Naive thymus-derived CD4-positive, alpha-beta T cell (primary cell): ENCODE measurements around the gene RPL41. TPM values are rescaled to one million over a fixed set of nuclear protein-coding genes. Genes with fewer than 3 reads are reported as not detected.
A peak's percentile ranks its signal among the peaks of the same experiment; 100 is the strongest.

ENCODE experiments used
- ATAC-seq: fragments of 150-1000 bp; cut with Tn5 transposase; 2 replicates; pipeline ENCODE4 v1.10.0; 2021; ENCODE audit warnings: mild to moderate bottlenecking, moderate library complexity
- CTCF ChIA-PET: fragments of 350-600 bp; sonication (Branson Sonifier 250); formaldehyde crosslinking; loops from one replicate; lab custom pipeline; 2021; ENCODE audit warnings: antibody characterized with exemption; lab: Charles Lee
- POLR2A ChIA-PET: fragments of 350-600 bp; sonication (Branson Sonifier 250); formaldehyde crosslinking; loops from one replicate; lab custom pipeline; 2021; ENCODE audit warnings: antibody characterized with exemption, inconsistent platforms; lab: Charles Lee
- DNase-seq, 9 donors: peaks; one replicate each; pipeline versions ENCODE4 v3.0.0 to v3.0.0-alpha.2; 2020 to 2022; ENCODE audit warnings: mixed read lengths in 1 of 9
- H3K27ac ChIP-seq: one replicate; pipeline ENCODE4 v1.7.0; 2013; ENCODE audit warnings: mild to moderate bottlenecking, low read depth, low read length, moderate library complexity
- H3K27me3 ChIP-seq, 2 donors: one replicate each; pipeline ENCODE4 v1.7.0; 2013; ENCODE audit warnings: low read length in 2 of 2, mild to moderate bottlenecking in 2 of 2, moderate library complexity in 2 of 2; ENCODE audit not compliant: control insufficient read depth in 2 of 2, insufficient read depth in 2 of 2
- H3K36me3 ChIP-seq, 3 experiments: 1 replicate in 2 of 3; 2 replicates in 1 of 3; pipeline ENCODE4 v1.7.0; 2013; ENCODE audit warnings: low read length in 3 of 3, mild to moderate bottlenecking in 3 of 3, moderate library complexity in 1 of 3; ENCODE audit not compliant: insufficient read depth in 3 of 3, control insufficient read depth in 2 of 3
- H3K4me1 ChIP-seq, 2 donors: one replicate each; pipeline ENCODE4 v1.7.0; 2013; ENCODE audit warnings: low read length in 2 of 2, mild to moderate bottlenecking in 2 of 2, moderate library complexity in 1 of 2; ENCODE audit not compliant: control insufficient read depth in 2 of 2, insufficient read depth in 2 of 2
- H3K4me3 ChIP-seq: 2 replicates; pipeline ENCODE4 v1.7.0; 2013; ENCODE audit warnings: mild to moderate bottlenecking, low read length
- H3K9me3 ChIP-seq, 3 experiments: 1 replicate in 2 of 3; 2 replicates in 1 of 3; pipeline ENCODE4 v1.7.0; 2013; ENCODE audit warnings: low read length in 3 of 3; ENCODE audit not compliant: control insufficient read depth in 2 of 3
- H3K27ac Mint-ChIP-seq, 9 donors: one replicate each; pipeline ENCODE4 v1.8.0; 2020 to 2022; ENCODE audit warnings: mixed read lengths in 9 of 9, mild to moderate bottlenecking in 8 of 9, moderate library complexity in 5 of 9, inconsistent platforms in 2 of 9
- H3K27me3 Mint-ChIP-seq, 5 donors: one replicate each; pipeline ENCODE4 v1.8.0; 2021 to 2022; ENCODE audit warnings: mixed read lengths in 5 of 5, mild to moderate bottlenecking in 1 of 5
- H3K36me3 Mint-ChIP-seq, 5 donors: one replicate each; pipeline ENCODE4 v1.8.0; 2020 to 2022; ENCODE audit warnings: mixed read lengths in 5 of 5, mild to moderate bottlenecking in 3 of 5, inconsistent platforms in 1 of 5
- H3K4me1 Mint-ChIP-seq, 7 donors: one replicate each; pipeline ENCODE4 v1.8.0; 2020 to 2022; ENCODE audit warnings: mixed read lengths in 7 of 7, mild to moderate bottlenecking in 3 of 7, inconsistent platforms in 1 of 7
- H3K4me3 Mint-ChIP-seq, 10 donors: one replicate each; pipeline ENCODE4 v1.8.0; 2020 to 2022; ENCODE audit warnings: mild to moderate bottlenecking in 10 of 10, mixed read lengths in 10 of 10, moderate library complexity in 6 of 10, inconsistent platforms in 2 of 10
- H3K9me3 Mint-ChIP-seq, 11 donors: one replicate each; pipeline ENCODE4 v1.8.0; 2020 to 2022; ENCODE audit warnings: mixed read lengths in 11 of 11, mild to moderate bottlenecking in 4 of 11, inconsistent platforms in 1 of 11, moderate library complexity in 1 of 11
- intact Hi-C, 2 donors: fragments of 100-400 bp; cut with micrococcal nuclease; formaldehyde crosslinking; loops; one replicate each; pipeline ENCODE4 v1.15.1; 2023
- polyA plus RNA-seq, 2 donors: library from polyadenylated mRNA; unstranded; fragments of 300-500 nt; fragmentation: Illumina TruSeq; gene quantifications; one replicate each; pipeline ENCODE4 v1.2.3, GENCODE V29; 2021
- total RNA-seq, 6 experiments: library from RNA in 5 of 6; stranded (reverse) in 5 of 6; gene quantifications; 1 replicate in 5 of 6; 2 replicates in 1 of 6; pipeline ENCODE4 v1.2.3 and lab custom pipeline; 2021 to 2026

RPL41 gene
- total and polyA plus RNA-seq, 7 experiments from 2014 or later = 3,787 to 10,251 (median 6,043) TPM

DNA sequence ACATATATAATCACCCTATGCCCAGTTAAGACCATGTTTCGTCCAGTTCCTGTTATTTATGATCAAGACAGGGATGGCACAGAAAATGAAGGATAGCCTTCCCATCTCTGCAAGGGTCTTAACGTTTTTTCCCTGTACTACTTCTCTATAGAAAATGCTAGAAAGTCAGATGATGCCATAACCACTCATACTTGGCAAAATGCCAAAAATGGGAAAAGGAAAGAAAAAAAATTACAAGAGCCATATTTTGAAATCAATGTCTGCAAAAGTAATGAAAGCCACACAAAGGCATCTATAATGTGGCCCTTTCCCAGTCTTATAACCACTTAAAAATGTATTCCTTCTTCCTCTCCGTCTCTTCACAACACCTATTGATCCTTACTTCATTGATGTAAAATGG, 34.1 kb downstream of the RPL41 start:
- H3K4me1 ChIP-seq = peaks cover 18 to 20% of the 10 kb centered on the region in 2 donors
- no peak for DNase-seq
- ATAC-seq = no peak
- peaks cover 19 to 48% (median 32%) of the 10 kb centered on the region in 7 donors for H3K4me1 Mint-ChIP-seq
- H3K27me3 ChIP-seq = no peaks in the 10 kb centered on the region
- no peaks in the 10 kb centered on the region for H3K27me3 Mint-ChIP-seq
- H3K36me3 ChIP-seq = peaks cover 0 to 4% (median 0%) of the 10 kb centered on the region in 3 experiments
- intact Hi-C loops = loop anchor here (5.0 kb wide), 3 partner anchors 72 to 1697 kb away; partner anchors contain the start of genes CTDSP2 (in 1 of the 2), NABP2 (in 1 of the 2), PYM1 (in 1 of the 2) and RNF41 (in 1 of the 2)
- no peaks in the 10 kb centered on the region for H3K9me3 ChIP-seq
- H3K4me3 Mint-ChIP-seq = peak overlapping the region; percentile 2 to 93 (median 74)
- H3K36me3 Mint-ChIP-seq = peaks cover 0 to 13% (median 0%) of the 10 kb centered on the region in 5 donors
- H3K9me3 Mint-ChIP-seq = no peaks in the 10 kb centered on the region
- H3K27ac ChIP-seq = no peak overlapping the region
- ChIA-PET POLR2A (interaction anchor here (0.7 to 5.3 kb wide), 11 partner anchors 8 to 474 kb away, joined by 4 to 30 read pairs (median 7); partner anchors contain the start of genes ESYT1, RPL41 and SMARCC2), CTCF (interaction anchor here (0.8 to 1.2 kb wide), 3 partner anchors 22 to 103 kb away, joined by 3 to 5 read pairs (median 4); partner anchors contain the start of genes ESYT1 and SMARCC2)
- peak overlapping the region; percentile 62 to 99 (median 86) for H3K27ac Mint-ChIP-seq
- H3K4me3 ChIP-seq = no peak overlapping the region

DNA sequence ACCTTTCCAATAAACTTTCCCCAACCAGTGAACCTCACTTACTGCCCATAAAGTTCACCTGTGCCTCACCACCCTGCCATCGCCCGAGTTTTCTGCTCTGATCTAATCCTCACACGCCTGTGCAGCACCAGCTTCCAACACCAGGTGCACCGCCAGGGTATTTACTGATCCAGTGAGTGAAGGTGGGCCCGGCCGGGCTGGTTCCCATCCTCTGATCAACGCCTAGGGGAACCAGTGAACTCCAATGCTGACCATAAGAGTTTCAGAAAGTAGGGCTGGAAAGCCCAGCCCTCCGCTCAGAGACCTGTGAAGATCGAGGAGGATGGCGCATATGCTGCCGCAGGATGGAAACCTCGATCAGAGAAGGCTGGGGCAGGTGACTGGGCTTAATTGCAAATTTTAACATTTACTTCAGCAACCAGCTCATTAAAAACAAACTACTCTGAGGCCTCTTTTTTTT, 35.3 kb downstream of the RPL41 start:
- Mint-ChIP-seq H3K27me3 (no peaks in the 10 kb centered on the region), H3K27ac (peak overlapping the region; percentile 84 to 99 (median 97)), H3K4me3 (peak overlapping the region; percentile 80 to 96 (median 92)), H3K9me3 (no peaks in the 10 kb centered on the region), H3K36me3 (peaks cover 0 to 16% (median 0%) of the 10 kb centered on the region in 5 donors), H3K4me1 (peaks cover 14 to 50% (median 34%) of the 10 kb centered on the region in 7 donors)
- ChIA-PET CTCF (interaction anchor here (0.6 to 1.5 kb wide), 9 partner anchors 9 to 911 kb away, joined by 3 to 7 read pairs (median 4); partner anchors contain the start of genes ESYT1 and SMARCC2), POLR2A (interaction anchor here (0.7 to 5.3 kb wide), 17 partner anchors 8 to 114 kb away, joined by 3 to 30 read pairs (median 7); partner anchors contain the start of genes ESYT1, PA2G4, RNF41 and RPL41)
- Histone ChIP-seq H3K4me1 (peaks cover 18 to 20% of the 10 kb centered on the region in 2 donors), H3K9me3 (no peaks in the 10 kb centered on the region), H3K4me3 (peak overlapping the region; percentile 86), H3K36me3 (peaks cover 0 to 4% (median 0%) of the 10 kb centered on the region in 3 experiments), H3K27ac (peak overlapping the region; percentile 80), H3K27me3 (no peaks in the 10 kb centered on the region)
- intact Hi-C loops = loop anchor here (1.0 to 5.0 kb wide), 13 partner anchors 8 to 1696 kb away; partner anchors contain the start of genes ZC3H10 (in 2 of the 2), CS (in 1 of the 2), CTDSP2 (in 1 of the 2) and ESYT1 (in 1 of the 2)
- DNase-seq (peak; percentile 44 to 71 (median 67)), ATAC-seq (peak; percentile 72)

DNA sequence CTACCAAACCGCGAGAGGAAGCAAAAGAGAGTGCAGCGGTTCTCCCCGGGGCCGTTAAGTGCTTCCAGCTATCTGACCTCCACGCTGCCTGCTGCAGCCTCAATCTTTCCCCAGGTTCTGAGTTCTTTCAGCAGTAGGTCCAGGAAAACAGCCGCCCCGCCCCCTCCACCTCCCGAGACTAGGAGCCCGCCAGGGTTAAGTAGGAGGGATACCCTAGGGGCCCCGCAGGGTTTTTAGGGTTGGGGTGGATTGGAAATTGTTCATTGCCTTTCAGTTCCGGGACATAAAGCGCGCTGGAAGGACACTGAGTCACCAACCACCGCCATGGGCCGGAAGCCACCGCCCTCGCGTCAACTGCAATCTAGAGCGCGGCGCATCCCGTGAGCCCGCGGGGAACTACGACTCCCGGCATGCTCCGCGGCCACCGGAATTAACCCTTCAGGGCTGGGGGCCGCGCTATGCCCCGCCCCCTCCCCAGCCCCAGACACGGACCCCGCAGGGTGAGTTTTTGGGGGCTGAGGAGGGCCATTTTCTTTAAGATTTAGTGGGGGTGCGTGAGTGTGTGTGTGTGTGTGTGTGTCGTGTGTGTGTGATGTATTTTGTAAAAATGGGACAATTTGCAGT, 35.8 kb downstream of the RPL41 start, which contains the start of gene MYL6B:
MYL6B (plus strand) TSS at position 456 of the 624 bp plus-strand sequence. CDS start 1,332 bp downstream, outside the sequence.
- Histone ChIP-seq H3K4me1 (peaks cover 19 to 23% of the 10 kb centered on the region in 2 donors), H3K36me3 (peaks cover 0 to 4% (median 0%) of the 10 kb centered on the region in 3 experiments), H3K9me3 (no peaks in the 10 kb centered on the region), H3K27ac (peak within 1 kb of the TSS; percentile 80), H3K27me3 (no peaks in the 10 kb centered on the region), H3K4me3 (peak within 1 kb of the TSS; percentile 86)
- Mint-ChIP-seq H3K9me3 (no peaks in the 10 kb centered on the region), H3K36me3 (peaks cover 0 to 16% (median 0%) of the 10 kb centered on the region in 5 donors), H3K27me3 (no peaks in the 10 kb centered on the region), H3K27ac (peak within 1 kb of the TSS; percentile 84 to 99 (median 97)), H3K4me1 (peaks cover 15 to 53% (median 36%) of the 10 kb centered on the region in 7 donors), H3K4me3 (peak within 1 kb of the TSS; percentile 80 to 96 (median 92))
- ChIA-PET POLR2A (interaction anchor here (0.7 to 5.3 kb wide), 17 partner anchors 9 to 114 kb away, joined by 3 to 30 read pairs (median 7); partner anchors contain the start of genes ESYT1, PA2G4, RNF41 and RPL41), CTCF (interaction anchor here (0.9 to 1.5 kb wide), 8 partner anchors 9 to 37 kb away, joined by 3 to 7 read pairs (median 4); partner anchors contain the start of genes ESYT1 and SMARCC2)
- ATAC-seq (peak; percentile 98), DNase-seq (peak; percentile 79 to 94 (median 87))
- intact Hi-C loops = loop anchor here (1.0 to 5.0 kb wide), 13 partner anchors 8 to 1695 kb away; partner anchors contain the start of genes ZC3H10 (in 2 of the 2), CS (in 1 of the 2), CTDSP2 (in 1 of the 2) and ESYT1 (in 1 of the 2)

DNA sequence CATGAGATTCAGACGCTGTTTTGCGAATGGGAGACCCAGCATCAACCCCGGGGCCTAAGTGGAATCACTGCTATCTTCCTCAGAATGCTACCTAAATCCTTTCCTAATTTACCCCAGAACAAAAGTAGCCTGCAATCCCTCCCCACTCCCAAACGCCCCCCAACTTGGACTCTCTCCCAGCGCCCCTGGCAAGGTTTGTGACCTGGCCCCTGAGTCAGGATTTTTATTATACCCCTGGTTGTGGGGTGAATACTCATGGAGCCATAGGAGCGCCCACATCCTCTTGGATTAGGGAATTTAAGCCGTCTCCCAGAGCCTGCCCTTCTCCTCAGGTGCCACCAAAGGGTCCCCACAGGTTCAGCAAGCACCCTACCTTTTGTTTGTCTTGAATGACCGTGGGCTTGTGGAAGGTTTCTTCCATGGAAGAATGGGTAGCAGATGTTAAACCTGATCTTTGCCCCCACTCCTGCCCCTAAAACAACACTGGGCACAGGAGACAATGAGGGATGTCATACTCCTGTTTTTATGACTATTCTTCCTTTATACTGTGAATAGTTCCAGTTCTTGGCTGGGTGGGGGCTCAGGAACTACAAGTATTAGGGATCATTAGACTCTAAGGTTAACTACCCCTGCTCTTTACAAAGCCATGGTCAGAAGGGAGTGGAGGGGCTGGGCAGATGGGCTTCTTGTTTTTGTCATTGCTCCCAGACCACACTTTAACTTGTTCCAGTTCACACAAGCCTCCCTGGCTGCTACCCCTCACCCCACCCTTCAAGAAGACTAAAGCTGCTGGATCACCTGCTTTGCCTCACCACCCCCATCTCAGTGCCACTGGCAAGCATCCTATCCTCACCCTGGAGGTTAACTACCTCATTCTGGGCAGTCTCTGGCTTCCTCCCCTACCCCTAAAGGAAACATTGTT, 36.6 kb downstream of the RPL41 start:
- peak overlapping the region; percentile 80 to 96 (median 92) for H3K4me3 Mint-ChIP-seq
- ATAC-seq = no peak
- DNase-seq = no peak
- peak overlapping the region; percentile 84 to 99 (median 97) for H3K27ac Mint-ChIP-seq
- Histone ChIP-seq H3K36me3 (peaks cover 0 to 4% (median 0%) of the 10 kb centered on the region in 3 experiments), H3K4me1 (peaks cover 25 to 26% of the 10 kb centered on the region in 2 donors), H3K27me3 (no peaks in the 10 kb centered on the region), H3K27ac (peak overlapping the region; percentile 80), H3K4me3 (peak overlapping the region; percentile 86), H3K9me3 (no peaks in the 10 kb centered on the region)
- ChIA-PET POLR2A (interaction anchor here (0.7 to 12.7 kb wide), 4 partner anchors 25 to 41 kb away, joined by 3 to 161 read pairs (median 16); partner anchors contain the start of genes ESYT1 and SMARCC2), CTCF (no interaction called here)
- peaks cover 17 to 57% (median 42%) of the 10 kb centered on the region in 7 donors for H3K4me1 Mint-ChIP-seq
- H3K36me3 Mint-ChIP-seq = peaks cover 0 to 19% (median 0%) of the 10 kb centered on the region in 5 donors
- intact Hi-C loops = loop anchor here (1.0 to 5.0 kb wide), 13 partner anchors 7 to 1694 kb away; partner anchors contain the start of genes ZC3H10 (in 2 of the 2), CS (in 1 of the 2), CTDSP2 (in 1 of the 2) and ESYT1 (in 1 of the 2)
- no peaks in the 10 kb centered on the region for H3K27me3 Mint-ChIP-seq
- no peaks in the 10 kb centered on the region for H3K9me3 Mint-ChIP-seq

DNA sequence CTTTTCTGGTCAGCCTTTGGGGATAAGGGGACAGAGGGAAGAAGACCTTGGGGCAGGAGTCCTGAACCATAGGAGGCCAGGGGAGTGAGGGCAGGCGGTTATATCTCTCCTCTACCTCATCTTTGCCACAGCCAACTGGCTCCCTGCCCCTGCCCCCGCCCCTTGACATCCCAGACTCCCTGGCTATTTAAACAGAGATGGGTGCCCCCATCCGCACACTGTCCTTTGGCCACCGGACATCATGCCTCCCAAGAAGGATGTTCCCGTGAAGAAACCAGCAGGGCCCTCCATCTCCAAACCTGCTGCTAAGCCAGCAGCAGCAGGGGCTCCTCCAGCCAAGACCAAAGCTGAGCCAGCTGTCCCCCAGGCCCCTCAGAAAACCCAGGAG, 37.2 kb downstream of the RPL41 start:
- ChIA-PET POLR2A (interaction anchor here (0.7 to 12.7 kb wide), 5 partner anchors 16 to 41 kb away, joined by 3 to 161 read pairs (median 3); partner anchors contain the start of genes ESYT1 and SMARCC2), CTCF (no interaction called here)
- no peak overlapping the region for H3K27ac ChIP-seq

More for the DNA sequence above, 37.2 kb downstream of the RPL41 start:
- Mint-ChIP-seq H3K4me1 (peaks cover 18 to 57% (median 42%) of the 10 kb centered on the region in 7 donors), H3K4me3 (peak overlapping the region in 5 of 10 donors; percentile 68 to 96 (median 91)), H3K27me3 (no peaks in the 10 kb centered on the region), H3K36me3 (peaks cover 0 to 23% (median 0%) of the 10 kb centered on the region in 5 donors), H3K9me3 (no peaks in the 10 kb centered on the region), H3K27ac (peak overlapping the region in 2 of 9 donors; percentile 70 to 71)
- intact Hi-C loops = loop anchor here (5.0 kb wide), 3 partner anchors 69 to 1694 kb away; partner anchors contain the start of genes CTDSP2 (in 1 of the 2), NABP2 (in 1 of the 2), PYM1 (in 1 of the 2) and RNF41 (in 1 of the 2)
- ATAC-seq = no peak
- Histone ChIP-seq H3K36me3 (peaks cover 0 to 7% (median 0%) of the 10 kb centered on the region in 3 experiments), H3K27me3 (no peaks in the 10 kb centered on the region), H3K9me3 (no peaks in the 10 kb centered on the region), H3K4me1 (peaks cover 25 to 26% of the 10 kb centered on the region in 2 donors), H3K4me3 (no peak overlapping the region)
- DNase-seq = no peak
